ENCODE data around the gene CCDC92B.
"Not testable (repeated sequence)": the region's sequence is repeated elsewhere in the genome, so short reads cannot be mapped to it uniquely, and the experiment has no call there.

CCDC92B gene

GRCh38 chr17:2688351-2689342, 60.8 kb downstream of the CCDC92B start:
- DNase-seq = no peak

GRCh38 chr17:2687074-2687418, 62.4 kb downstream of the CCDC92B start:
- no peak for DNase-seq

GRCh38 chr17:2685696-2686095, 63.8 kb downstream of the CCDC92B start:
- no peak for DNase-seq

GRCh38 chr17:2684549-2684948, 64.9 kb downstream of the CCDC92B start:
- DNase-seq = no peak

DNA sequence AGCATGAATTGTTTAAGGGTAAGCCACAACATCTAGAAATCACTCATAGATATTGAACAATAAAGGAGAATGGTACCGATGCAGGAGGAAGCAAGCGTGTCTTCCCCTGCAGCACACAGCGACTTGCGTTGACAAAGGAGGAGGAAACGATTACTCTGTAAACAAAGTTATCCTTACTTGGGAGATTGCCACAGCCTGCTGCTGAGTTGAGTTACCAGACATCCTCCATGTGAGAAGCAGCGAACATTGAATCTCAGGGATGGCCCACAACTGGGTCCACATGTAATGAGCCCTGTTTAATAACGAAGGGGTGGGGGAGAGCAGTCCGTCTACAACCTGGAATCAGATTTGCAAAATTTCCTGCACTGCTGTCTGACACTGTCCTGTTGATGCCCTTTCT, 65.5 kb downstream of the CCDC92B start:
- DNase-seq = no peak

DNA sequence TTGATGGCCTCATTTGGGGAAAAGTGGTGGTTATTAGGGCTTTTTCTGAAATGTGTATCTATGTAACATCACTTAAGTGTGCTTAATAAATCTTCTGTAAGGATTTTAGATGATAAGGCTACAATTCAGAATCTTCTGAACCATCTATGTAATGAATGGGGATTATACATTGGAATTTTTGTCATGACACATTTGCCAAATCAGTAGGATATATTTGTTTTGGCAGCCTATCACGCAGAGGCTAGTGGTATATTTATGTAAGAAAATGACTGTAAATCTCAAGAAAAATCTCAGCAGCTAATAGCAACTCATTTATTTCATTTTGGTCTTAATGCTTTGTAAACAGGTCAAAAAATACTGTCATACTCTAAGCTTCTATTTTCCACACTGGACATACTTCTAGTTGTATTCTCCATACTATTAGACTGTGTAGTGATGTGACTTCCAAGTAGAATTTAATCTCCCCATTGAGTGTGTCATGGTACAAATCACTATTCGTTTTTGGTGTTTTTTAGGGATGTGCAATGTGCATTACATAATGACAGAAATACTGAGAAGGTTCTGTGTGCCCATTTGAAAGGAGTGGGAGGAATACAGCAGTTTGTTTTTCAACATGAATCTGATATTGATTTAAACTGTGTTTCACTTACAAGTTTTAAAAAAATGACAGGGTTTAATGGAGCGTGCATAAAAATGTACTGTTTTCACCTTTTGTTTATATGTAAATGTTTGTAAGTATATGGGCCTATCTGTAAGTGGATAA, 67.1 kb downstream of the CCDC92B start:
- no peak for DNase-seq

- DNase-seq = no peak
Measured at GRCh38 chr17:2681650-2682049, 67.8 kb downstream of the CCDC92B start.

GRCh38 chr17:2680961-2681360, 68.5 kb downstream of the CCDC92B start:
- DNase-seq = no peak

GRCh38 chr17:2679247-2679646, 70.2 kb downstream of the CCDC92B start:
- not testable (repeated sequence) for DNase-seq
